Activated CD8-positive, alpha-beta memory T cell treated with anti-CD3 and anti-CD28 coated beads for 36 hours (primary cell): ENCODE data around the gene GPC5. TPM values are rescaled to one million over a fixed set of nuclear protein-coding genes. Genes with fewer than 3 reads are reported as not detected.
"Not testable (repeated sequence)": the region's sequence is repeated elsewhere in the genome, so short reads cannot be mapped to it uniquely, and the experiment has no call there.

Experiments
- CTCF ChIA-PET: fragments of 350-600 bp; sonication (Branson Sonifier 250); formaldehyde crosslinking; loops from one replicate; lab custom pipeline; 2021; ENCODE audit warnings: antibody characterized with exemption; lab: Charles Lee
- POLR2A ChIA-PET: fragments of 350-600 bp; sonication (Branson Sonifier 250); formaldehyde crosslinking; loops from one replicate; lab custom pipeline; 2021; ENCODE audit warnings: antibody characterized with exemption; lab: Charles Lee
- total RNA-seq, 2 experiments: library from RNA; stranded (reverse); gene quantifications; one replicate each; pipeline ENCODE4 v1.2.3, GENCODE V29; 2021

Gene GPC5
- total RNA-seq, 2 experiments from 2014 or later = 0.15 to 0.17 TPM

DNA sequence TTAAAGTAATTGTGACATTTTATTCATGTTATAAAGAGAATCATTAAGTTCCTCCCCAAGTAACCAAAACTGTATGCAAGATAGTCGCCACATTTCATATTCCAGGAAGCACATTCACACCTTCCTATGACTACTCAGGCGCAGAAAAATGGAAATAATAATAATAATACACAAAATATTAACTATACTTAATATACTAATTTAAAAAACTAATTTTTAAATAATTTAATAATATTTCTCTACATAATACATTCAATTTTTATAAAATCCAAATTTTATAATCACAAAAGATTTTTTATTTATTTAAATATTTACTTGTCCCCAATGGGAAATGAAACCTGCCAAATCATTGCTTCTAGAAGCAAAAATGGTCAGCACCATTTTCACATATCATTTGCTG, 1030.8 kb downstream of the GPC5 start:
- POLR2A ChIA-PET = no interaction called here
- CTCF ChIA-PET = no interaction called here

DNA sequence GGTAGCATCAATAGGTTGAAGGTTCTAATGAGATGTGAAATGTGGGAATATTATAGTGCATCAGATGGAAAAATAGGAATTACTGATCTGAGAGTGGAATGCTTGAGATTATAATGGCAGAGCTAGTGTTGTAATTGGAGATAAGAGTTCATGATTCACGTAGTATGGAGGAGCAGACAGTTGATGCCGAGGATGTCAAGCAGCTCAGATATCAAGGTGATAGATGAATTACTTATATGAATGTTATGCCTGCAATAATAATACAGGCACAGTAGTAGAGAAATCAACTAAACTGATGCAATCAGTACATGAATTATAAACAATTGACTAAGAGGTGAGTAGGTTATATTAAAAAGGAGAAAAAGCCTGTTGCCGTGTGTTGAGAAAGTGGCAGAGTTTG, 1035.0 kb downstream of the GPC5 start:
- POLR2A ChIA-PET = no interaction called here

DNA sequence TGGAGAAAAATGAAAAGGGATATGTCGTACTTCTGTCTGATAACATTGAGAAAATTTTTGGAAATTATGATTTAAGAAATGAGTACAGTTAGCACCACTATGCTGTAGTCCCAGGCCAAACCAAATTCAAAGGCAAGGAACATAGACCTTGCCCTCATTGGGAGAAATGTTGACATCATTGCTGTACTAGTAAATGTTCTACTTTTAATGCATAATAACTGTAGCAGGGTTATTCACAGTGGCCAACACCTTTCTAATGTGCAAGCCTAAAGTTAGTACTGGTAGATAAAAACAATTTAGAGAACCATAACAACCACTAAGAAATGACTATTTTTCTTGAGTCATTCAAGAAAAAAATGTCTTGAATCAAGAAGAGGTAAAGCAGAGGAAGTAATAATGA, 1035.5 kb downstream of the GPC5 start:
- ChIA-PET CTCF (no interaction called here), POLR2A (no interaction called here)

More for the DNA sequence above, 1035.0 kb downstream of the GPC5 start:
- CTCF ChIA-PET = no interaction called here

DNA sequence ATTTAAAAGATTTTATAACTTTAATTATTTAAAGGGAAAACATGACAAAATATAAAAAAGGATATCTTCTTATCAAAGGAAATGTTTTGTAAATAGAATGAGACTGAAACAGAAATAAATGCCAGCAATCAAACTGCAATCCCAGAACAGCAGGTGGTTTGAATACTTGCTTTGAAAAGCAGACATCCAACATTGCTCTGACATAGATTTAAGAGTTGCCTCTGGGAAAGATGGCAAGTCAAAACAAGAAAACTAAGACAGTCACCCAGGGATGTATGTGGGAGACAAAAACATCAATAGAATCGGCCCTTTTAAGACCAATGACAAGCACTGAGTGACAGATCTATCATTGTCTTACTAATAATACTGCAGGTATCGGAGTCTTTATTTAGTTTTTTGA, 1038.5 kb downstream of the GPC5 start:
- CTCF ChIA-PET = no interaction called here
- POLR2A ChIA-PET = no interaction called here

DNA sequence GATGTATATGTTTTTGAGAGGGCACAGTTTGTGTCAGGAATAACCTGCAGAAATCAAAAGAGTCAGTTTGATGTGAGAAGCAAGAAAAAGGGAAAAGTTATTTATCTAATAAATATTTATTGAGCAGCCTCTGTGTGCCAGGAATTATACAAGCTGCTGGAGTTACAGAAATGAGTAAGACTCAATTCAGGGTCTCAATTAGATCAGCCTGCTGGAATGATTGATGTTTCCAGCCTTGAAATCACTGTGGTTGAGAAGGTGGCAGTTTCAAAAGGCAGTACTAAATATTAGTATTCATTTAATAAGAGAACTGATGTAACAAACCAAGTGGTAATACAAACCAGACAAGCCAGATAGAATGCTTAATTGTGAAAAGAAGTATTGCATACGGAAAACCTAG, 1045.8 kb downstream of the GPC5 start:
- ChIA-PET POLR2A (no interaction called here), CTCF (no interaction called here)

DNA sequence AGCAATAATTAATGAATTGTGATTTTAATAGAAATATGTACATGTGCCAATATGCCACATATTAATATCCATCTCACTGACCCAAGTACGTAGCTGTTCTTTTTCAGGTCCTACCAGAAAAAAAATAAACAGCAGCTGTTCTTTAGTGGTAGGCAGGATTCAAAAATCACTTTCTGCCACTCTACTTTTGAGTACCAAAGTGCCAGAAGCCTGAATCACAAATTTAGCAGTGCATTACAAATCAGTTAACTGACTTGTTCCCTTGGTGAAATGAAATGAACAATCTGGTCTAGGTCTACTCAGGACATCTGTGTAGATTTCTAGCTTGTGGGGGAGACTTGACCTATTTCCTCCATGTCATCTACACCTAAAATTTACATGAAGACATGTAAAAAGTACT, 1052.6 kb downstream of the GPC5 start:
- ChIA-PET POLR2A (no interaction called here), CTCF (no interaction called here)

DNA sequence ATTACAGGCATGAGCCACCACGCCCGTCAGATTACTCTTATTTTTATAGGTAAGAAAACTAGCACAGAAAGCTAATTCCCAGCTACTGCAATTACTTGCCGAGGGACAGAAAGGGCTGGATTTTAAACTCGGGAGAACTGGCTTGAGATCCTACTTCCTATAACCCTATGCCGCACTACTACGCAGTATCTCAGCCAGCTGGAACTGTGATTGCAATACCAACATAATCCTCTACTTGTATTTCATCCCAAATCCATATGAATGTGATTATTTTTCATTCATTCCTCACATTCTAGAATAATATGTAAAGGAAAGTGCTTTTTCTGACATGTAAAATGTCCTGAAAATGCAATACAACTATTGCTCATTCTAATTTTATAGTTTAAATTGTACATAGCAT, 1054.4 kb downstream of the GPC5 start:
- ChIA-PET POLR2A (no interaction called here), CTCF (no interaction called here)

DNA sequence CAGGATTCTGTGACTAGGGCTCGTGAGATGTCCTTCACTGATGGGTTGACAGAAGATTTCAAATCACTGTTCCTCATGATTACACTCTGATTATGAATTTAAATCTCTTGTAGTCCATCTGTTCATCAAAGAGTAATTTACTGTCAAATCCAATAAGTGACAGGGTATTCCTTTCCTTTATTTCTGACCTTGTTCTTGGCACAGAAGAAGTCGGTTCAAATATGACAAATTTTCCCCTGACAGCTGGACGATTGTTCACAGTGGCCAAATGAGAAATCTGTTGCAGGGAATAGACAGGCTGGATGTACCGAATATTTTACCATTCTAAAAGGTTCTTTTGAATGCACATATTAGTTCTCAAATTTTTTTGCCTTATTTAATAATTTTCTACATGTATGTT, 1060.9 kb downstream of the GPC5 start:
- CTCF ChIA-PET = no interaction called here
- POLR2A ChIA-PET = no interaction called here

DNA sequence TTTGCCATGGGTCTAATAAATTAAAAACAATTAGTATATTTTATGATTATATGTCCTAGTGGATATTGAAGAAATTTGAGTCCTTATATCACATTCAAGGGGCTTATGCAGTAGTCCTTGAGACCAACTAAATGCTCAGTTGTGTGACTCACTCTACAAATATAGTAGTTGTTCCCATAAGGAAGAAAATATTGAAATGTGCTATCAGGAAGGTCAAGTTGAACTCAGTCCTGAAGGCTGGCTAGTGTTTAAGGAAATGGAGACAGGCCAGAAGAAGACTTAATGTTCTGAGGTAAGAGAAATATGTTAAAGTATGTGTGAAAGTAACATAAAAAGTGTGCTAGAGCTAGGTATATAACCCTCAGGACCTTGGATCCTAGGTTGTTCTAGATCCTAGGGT, 1062.1 kb downstream of the GPC5 start:
- CTCF ChIA-PET = no interaction called here
- POLR2A ChIA-PET = no interaction called here

DNA sequence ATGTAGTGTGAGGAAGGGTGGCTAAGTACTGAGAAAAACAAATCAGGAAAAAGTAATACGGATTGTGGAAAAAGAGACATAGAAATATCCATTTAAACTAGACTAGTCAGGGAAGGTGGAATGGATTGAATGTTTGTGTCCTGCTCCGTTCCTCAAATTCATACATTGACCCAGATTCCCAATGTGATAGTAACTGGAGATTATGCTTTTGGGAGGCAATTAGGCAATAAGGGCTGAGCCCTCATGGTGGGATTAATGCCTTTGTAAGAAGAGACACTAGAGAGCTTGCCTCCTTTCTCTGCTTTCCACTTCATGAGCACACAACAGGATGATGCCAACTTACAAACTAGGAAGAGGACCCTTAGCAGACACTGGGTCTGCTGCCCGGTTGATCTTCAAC, 1063.0 kb downstream of the GPC5 start:
- POLR2A ChIA-PET = no interaction called here
- CTCF ChIA-PET = no interaction called here

DNA sequence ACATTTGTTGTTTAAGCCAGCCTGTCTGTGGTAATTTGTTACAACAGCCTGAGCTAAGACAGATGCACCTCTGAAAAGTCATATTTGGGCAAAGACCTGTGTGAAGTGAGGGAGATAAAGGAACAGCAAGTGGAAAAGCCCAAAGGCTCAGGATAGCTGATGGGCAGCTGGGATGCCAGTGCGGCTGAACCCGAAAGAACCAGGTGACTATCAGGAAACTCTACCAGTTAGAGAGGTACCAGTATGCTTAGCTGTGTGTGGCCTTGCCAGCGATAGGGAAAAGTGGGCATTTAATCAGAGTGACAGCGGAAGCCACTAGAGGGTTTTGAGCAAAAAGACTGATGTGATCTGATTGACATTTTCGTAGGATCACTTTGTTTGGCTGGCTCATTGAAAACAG, 1063.4 kb downstream of the GPC5 start:
- CTCF ChIA-PET = no interaction called here

DNA sequence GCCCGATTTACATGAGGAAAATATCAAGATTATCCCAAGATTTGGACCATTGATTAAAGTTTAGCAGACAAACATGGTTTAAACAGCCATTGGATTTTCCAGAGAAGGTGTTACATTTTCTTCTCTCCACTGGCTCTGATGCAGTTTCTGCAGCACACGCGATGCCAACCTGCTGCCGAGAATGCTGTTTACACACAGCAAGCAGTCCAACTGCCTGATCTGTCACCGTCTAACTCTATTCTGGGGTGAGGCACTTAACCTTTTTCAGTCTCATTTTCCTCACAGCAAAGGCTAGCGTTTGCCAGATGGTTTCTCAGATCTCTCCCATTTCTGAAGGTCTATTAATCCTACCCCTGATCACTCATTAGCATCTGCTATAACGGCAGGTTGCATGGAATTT, 1064.7 kb downstream of the GPC5 start:
- CTCF ChIA-PET = no interaction called here

More for the DNA sequence above, 1063.4 kb downstream of the GPC5 start:
- POLR2A ChIA-PET = no interaction called here

DNA sequence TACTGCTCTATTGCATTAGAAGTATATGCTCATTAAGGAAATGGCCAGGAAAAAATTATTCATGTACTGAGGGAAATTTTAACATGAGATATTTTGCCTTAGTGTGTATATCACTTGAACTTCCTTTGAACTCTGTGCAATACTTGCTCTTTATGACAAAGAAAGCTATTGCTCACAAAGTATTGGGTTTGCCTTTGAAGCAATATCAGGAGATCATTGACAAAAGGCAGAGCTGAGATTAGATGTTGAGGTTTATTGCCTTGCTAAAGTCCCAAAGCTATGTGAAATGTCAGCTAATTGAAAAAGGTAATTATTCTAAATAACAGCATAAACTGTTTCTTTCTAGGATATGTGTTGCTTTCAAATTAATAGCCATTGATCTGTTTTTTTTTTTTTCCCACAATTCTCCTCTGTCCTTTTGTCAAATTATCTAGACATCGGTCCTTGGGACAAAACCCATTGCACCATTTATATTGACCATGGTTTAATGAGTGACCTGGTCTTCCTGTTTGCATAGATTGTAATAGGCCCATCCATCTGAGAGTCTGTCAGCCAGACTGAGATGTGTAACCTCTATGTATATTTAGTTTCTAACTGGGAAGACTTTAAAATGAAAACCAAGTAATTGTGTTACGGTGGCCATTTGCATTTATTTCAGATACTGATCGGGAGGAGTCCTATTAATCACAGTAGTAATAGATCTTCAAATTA, 1075.5 kb downstream of the GPC5 start:
- CTCF ChIA-PET = no interaction called here
- POLR2A ChIA-PET = no interaction called here

More for the DNA sequence above, 1064.7 kb downstream of the GPC5 start:
- POLR2A ChIA-PET = no interaction called here

DNA sequence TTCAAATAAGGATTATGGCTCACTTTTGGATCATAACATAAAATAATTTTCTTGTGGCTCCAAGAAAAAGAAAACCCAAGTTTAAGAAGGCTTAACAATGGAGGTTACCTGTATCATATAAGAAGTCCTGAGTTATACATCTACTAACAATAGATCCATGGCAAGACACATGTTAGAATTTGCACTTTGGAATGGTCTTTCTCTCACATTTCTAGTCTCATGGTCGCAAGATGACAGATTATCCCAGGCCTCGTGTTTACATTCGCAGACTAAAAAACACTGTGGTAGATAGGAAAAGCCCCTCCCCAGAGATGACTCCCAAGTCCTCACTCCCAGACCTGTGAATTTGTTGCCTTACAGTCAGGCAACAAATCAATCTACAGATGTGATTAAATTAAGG, 1082.0 kb downstream of the GPC5 start:
- CTCF ChIA-PET = no interaction called here
- POLR2A ChIA-PET = no interaction called here

DNA sequence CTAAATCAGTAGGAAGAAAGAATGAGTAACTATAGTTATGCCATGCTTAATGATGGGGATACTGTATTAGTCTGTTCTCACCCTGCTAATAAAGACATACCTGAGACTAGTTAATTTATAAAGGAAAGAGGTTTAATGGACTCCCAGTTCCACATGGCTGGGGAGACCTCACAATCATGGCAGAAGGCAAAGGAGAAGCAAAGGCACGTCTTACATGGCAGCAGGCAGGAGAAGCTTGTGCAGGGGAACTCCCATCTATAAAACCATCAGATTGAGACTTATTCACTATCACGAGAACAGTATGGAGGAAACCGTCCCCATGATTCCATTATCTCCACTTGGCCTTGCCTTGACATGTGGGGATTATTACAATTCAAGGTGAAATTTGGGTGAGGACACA, 1084.4 kb downstream of the GPC5 start:
- CTCF ChIA-PET, POLR2A ChIA-PET: not testable (repeated sequence)

DNA sequence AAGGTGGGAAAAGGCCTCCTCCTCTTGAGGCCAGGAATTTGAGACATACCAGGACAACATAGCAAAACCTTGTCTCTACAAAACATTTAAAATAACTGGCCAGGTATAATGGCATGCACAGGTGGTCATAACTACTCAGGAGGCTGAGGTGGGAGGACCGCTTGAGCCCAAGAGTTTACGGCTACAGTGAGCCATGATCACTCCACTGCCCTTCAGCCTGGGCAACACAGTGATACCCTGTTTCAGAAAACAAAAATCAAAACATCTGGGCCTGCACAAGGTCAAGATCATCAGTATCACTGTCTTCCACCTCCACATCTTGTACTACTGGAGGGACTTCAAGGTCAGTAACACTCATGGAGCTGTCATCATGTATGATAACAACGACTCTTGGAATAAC, 1085.5 kb downstream of the GPC5 start:
- POLR2A ChIA-PET = no interaction called here
- CTCF ChIA-PET = no interaction called here

DNA sequence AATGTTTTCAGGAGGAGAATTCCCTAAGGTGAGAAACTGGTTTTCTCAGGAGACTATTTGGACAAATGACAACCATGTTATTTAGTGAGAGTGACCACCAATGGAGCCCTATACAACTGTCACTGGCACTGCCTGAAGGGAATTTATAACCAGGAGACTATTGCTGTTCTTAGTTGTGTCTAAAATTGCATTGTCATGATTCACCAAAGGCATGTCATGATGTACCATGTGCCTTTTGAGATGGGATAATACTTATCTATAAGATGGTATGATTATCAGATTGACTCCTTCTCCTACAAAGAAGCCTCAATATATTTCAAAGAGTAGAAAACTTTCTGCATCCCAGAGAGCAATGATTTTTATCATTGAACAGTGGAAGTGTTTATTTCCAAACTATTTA, 1088.8 kb downstream of the GPC5 start:
- CTCF ChIA-PET = no interaction called here

DNA sequence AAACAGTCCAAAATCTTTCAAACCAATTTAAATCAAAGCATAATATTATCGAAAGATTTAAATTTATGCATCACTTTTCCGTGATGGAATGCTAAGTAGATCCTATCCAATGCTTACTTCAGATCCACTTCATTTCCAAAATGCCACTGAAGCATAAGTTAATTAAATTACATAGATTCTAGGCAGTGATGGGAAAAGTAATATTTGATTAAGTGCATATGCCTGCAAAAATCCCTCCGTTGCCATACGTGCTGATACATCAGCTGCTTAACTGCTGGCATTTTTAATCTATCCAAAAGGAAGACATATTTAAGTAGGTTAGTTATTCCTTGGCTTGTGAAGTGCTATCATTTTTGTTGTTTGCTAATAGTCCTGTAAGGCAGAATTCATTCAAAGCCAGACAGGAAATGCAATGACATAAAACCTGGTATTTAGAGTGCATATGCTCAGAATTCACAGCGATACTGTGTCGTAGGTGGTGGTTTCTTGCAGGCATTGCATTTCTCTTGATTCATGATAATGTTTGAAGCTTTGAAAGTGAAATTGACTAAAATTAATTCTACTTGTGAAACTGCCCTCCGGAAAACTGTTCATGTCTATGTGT, 1089.9 kb downstream of the GPC5 start:
- CTCF ChIA-PET = no interaction called here
- POLR2A ChIA-PET = no interaction called here

More for the DNA sequence above, 1088.8 kb downstream of the GPC5 start:
- POLR2A ChIA-PET = no interaction called here

DNA sequence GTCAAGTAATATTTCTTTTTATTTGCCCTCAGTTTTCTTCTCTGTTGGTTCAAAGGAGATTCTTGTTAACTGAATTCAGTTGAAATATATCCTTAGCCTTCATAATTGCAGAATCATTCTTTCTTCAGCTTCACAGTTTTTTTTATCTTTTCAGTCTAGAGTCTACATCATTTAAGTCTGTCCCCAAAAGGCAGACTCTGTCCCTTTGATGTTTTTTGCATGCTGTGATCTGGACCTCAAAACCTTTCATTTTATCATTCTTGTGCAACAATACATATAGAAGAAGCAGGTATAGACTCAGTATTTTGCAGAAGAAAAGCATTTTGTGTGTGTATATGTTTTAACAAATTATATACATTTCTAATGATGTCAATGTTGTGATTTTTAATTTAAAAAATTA, 1093.4 kb downstream of the GPC5 start:
- POLR2A ChIA-PET = no interaction called here
- CTCF ChIA-PET = no interaction called here

DNA sequence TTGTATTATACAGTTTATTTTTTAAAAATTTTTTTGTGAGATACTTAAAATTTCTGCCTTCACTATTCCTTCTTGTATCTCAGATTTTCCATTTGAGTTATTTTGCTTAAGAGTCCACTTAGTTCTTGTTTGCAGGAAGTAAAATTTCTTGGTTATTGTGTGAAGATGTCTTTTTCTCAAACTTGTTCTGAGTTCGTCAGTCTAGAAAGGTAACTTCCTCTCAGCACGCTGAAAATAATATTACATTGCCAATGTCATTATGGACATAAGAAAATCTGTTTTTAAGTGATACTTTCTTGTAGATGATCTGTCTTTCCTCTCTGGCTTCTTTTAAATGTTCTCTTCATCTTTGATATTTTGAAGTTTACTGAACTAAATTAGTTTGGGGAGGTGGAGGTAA, 1096.5 kb downstream of the GPC5 start:
- CTCF ChIA-PET = no interaction called here
- POLR2A ChIA-PET = no interaction called here

DNA sequence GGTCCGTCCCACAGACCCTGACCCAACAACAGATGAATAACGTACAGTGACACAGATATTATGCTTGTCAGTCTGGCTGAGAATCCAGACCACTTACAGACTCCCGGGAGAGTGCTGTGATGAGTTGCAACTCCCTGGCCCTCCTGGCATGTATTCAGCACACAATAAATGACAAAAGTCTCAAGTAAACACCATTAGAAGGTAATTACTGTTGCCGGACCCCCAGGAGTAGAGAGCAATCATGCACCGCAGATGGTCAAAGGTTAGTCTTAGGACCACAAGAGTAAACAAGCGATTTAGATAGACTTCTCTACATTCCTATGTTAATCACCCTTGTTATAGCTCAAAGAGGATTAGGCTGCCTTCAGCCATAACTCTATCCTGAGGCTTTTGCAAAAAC, 1101.8 kb downstream of the GPC5 start:
- CTCF ChIA-PET = no interaction called here

DNA sequence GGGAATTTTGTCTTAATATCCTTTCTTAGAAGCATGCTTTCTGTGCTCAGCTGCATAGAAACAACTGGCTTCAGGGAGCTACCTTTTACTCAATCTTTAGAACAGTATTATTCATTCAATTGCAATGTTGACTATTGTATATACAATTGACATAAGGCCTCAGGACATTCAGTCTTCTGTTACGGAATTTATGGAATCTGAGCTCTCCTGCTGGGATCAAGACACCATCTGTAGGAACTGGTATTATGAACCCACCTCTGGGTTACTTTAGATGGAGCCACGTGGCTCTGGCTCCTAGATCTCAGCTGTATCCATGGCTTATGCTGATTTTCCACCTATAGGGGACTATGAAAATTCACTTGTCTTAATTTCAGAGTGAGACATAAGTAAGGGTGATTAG, 1112.0 kb downstream of the GPC5 start:
- ChIA-PET CTCF (no interaction called here), POLR2A (no interaction called here)

More for the DNA sequence above, 1101.8 kb downstream of the GPC5 start:
- POLR2A ChIA-PET = no interaction called here
